Kidney (tissue), 14 donors: ENCODE measurements around the gene MAB21L2. TPM values are rescaled to one million over a fixed set of nuclear protein-coding genes. Genes with fewer than 3 reads are reported as not detected.
"Not testable (repeated sequence)": the region's sequence is repeated elsewhere in the genome, so short reads cannot be mapped to it uniquely, and the experiment has no call there.

Source experiments
- DNase-seq, 5 donors: peaks; one replicate each; pipeline ENCODE4 v3.0.0-alpha.2; 2013 to 2020
- FAIRE-seq: peaks from 2 replicates; lab custom pipeline; 2012; peaks lifted over from hg19 to GRCh38; lab: Jason Lieb, UNC
- H3K27ac ChIP-seq, 2 donors: one replicate each; pipeline ENCODE4 v1.7.0; 2013; ENCODE audit warnings: low read depth in 2 of 2, low read length in 2 of 2, inconsistent platforms in 1 of 2
- H3K27me3 ChIP-seq: one replicate; pipeline ENCODE4 v1.7.1; 2013; ENCODE audit warnings: low read length, inconsistent platforms; ENCODE audit not compliant: control insufficient read depth, insufficient read depth
- H3K36me3 ChIP-seq, 3 donors: one replicate each; pipeline versions ENCODE4 v1.7.0 to v1.7.1; 2013; ENCODE audit warnings: low read length in 3 of 3, control low read depth in 1 of 3, inconsistent platforms in 1 of 3; ENCODE audit not compliant: insufficient read depth in 3 of 3, control insufficient read depth in 2 of 3
- H3K4me1 ChIP-seq, 3 donors: one replicate each; pipeline versions ENCODE4 v1.7.0 to v1.7.1; 2013; ENCODE audit warnings: low read length in 3 of 3, inconsistent platforms in 1 of 3, low read depth in 1 of 3; ENCODE audit not compliant: control insufficient read depth in 2 of 3, insufficient read depth in 2 of 3
- H3K4me3 ChIP-seq, 3 donors: one replicate each; pipeline versions ENCODE4 v1.7.0 to v1.8.1; 2013; ENCODE audit warnings: low read length in 3 of 3, control low read depth in 1 of 3, inconsistent platforms in 1 of 3
- H3K9ac ChIP-seq, 3 donors: one replicate each; pipeline versions ENCODE4 v1.7.0 to v1.7.1; 2013; ENCODE audit warnings: low read length in 3 of 3, control low read depth in 1 of 3, inconsistent platforms in 1 of 3
- H3K9me3 ChIP-seq, 3 donors: one replicate each; pipeline versions ENCODE4 v1.7.0 to v1.7.1; 2013; ENCODE audit warnings: low read length in 3 of 3, control low read depth in 1 of 3, inconsistent platforms in 1 of 3; ENCODE audit not compliant: control insufficient read depth in 2 of 3, insufficient read depth in 1 of 3
- intact Hi-C: fragments of 100-400 bp; cut with DNase I; formaldehyde crosslinking; loops from one replicate; pipeline ENCODE4 v1.11.1; 2022
- polyA plus RNA-seq: library from polyadenylated mRNA; stranded (reverse); fragments of 350-450 nt; fragmentation: Illumina TruSeq; extraction: RNeasy Lipid Tissue Mini Kit (QIAGEN cat#74804); gene quantifications from one replicate; pipeline ENCODE4 v1.2.3, GENCODE V29; 2014; ENCODE audit warnings: low read depth, low replicate concordance; ENCODE audit not compliant: insufficient read depth
- total RNA-seq: library from RNA; stranded (reverse); fragmentation: NEBNext Ultra II Directional; extraction: Animal tissue kit (Norgen Biotek cat#: 25700); gene quantifications from one replicate; pipeline ENCODE4 v1.2.1, GENCODE V29; 2021
- TF ChIP-seq, protein P1 (sequence below): IDR thresholded peaks from 3 replicates; pipeline ENCODE4 v1.5.1; 2012; ENCODE audit warnings: mild to moderate bottlenecking, moderate library complexity, borderline replicate concordance; ENCODE audit not compliant: insufficient read depth; ENCODE audit errors: extremely low read depth
- donor health status: control.
- donor health status: control.
- donor health status: control.
- donor health status: control.
- donor health status: control.
- donor health status: DM: yes; HTN: yes; CAD: no.
- donor health status: Normal renal cell carcinoma (clear cell type).

MAB21L2 gene
- total and polyA plus RNA-seq, 2 donors from 2014 or later = 0.09 TPM; not detected in 1

DNA sequence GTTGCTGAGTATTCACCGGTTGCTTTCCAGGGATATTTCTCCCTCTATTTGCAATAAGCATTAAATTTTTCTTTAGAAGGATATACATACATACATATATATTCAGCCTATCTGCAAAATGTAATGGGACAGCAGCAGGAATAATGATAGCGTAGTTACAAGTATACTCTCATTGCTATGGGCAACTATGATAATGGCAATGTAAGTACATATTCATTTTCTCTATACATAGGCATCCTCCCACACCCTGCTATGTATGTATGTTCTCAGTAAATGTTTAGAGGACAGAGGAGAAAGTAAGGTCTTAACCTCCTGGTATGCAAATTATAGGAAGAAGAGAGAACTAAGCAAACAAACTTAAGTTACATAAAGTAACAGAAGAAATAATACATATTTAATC, 19.7 kb upstream of the MAB21L2 start:
- intact Hi-C loops = no loop called here
- H3K4me3 ChIP-seq = no peak overlapping the region
- H3K9me3 ChIP-seq = no peaks in the 10 kb centered on the region
- no peaks in the 10 kb centered on the region for H3K27me3 ChIP-seq
- no peak overlapping the region for H3K9ac ChIP-seq
- no peak for DNase-seq
- no peaks in the 10 kb centered on the region for H3K36me3 ChIP-seq
- FAIRE-seq = no peak
- H3K27ac ChIP-seq = no peak overlapping the region
- H3K4me1 ChIP-seq = no peaks in the 10 kb centered on the region
- TF ChIP-seq, protein P1, sequence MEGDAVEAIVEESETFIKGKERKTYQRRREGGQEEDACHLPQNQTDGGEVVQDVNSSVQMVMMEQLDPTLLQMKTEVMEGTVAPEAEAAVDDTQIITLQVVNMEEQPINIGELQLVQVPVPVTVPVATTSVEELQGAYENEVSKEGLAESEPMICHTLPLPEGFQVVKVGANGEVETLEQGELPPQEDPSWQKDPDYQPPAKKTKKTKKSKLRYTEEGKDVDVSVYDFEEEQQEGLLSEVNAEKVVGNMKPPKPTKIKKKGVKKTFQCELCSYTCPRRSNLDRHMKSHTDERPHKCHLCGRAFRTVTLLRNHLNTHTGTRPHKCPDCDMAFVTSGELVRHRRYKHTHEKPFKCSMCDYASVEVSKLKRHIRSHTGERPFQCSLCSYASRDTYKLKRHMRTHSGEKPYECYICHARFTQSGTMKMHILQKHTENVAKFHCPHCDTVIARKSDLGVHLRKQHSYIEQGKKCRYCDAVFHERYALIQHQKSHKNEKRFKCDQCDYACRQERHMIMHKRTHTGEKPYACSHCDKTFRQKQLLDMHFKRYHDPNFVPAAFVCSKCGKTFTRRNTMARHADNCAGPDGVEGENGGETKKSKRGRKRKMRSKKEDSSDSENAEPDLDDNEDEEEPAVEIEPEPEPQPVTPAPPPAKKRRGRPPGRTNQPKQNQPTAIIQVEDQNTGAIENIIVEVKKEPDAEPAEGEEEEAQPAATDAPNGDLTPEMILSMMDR = no peak

DNA sequence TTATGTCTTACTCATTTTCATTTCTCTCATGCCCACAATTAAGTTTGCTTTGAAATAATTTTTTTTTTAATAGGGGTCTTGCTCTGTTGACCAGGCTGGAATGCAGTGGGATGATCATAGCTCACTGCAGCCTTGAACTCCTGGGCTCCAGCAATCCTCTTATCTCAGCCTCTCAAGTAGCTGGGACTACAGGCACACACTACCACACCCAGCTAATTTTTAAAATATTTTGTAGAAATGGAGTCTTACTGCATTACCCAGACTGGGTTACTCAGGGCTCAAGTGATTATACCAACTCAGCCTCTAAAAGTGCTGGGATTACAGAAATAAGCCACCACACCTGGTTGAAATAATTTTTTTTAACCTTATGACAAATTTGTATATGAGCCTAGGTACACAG, 19.2 kb upstream of the MAB21L2 start:
- Histone ChIP-seq H3K9me3 (no peaks in the 10 kb centered on the region), H3K9ac (no peak overlapping the region), H3K36me3 (no peaks in the 10 kb centered on the region), H3K4me3 (no peak overlapping the region), H3K27ac (no peak overlapping the region), H3K4me1 (no peaks in the 10 kb centered on the region), H3K27me3 (no peaks in the 10 kb centered on the region)
- DNase-seq (no peak), FAIRE-seq (no peak)
- intact Hi-C loops = no loop called here
- TF ChIP-seq, protein P1 = no peak

DNA sequence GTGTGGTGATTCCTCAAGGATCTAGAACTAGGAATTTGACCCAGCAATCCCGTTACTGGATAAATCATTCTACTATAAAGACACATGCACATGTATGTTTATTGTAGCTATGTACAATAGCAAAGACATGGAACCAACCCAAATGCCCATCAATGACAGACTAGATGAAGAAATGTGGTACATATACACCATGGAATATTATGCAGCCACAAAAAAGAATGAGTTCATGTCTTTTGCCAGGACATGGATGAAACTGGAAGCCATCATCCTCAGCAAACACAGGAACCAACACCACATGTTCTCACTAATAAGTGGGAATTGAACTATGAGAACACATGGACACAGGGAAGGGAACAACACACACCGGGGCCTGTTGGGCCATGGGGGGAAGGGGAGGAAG, 17.0 kb upstream of the MAB21L2 start:
- DNase-seq = not testable (repeated sequence)

GRCh38 chr4:150567070-150567469, 14.9 kb upstream of the MAB21L2 start:
- Histone ChIP-seq H3K27me3 (no peaks in the 10 kb centered on the region), H3K4me1 (no peaks in the 10 kb centered on the region), H3K27ac (no peak overlapping the region), H3K9ac (no peak overlapping the region), H3K36me3 (no peaks in the 10 kb centered on the region), H3K9me3 (no peaks in the 10 kb centered on the region), H3K4me3 (no peak overlapping the region)
- DNase-seq = no peak
- peak; percentile 39 for FAIRE-seq
- TF ChIP-seq, protein P1 = no peak
- intact Hi-C loops = no loop called here

More for the DNA sequence above, 17.0 kb upstream of the MAB21L2 start:
- H3K9me3 ChIP-seq, H3K4me3 ChIP-seq, H3K27ac ChIP-seq, H3K4me1 ChIP-seq, H3K27me3 ChIP-seq, intact Hi-C loops, FAIRE-seq, H3K9ac ChIP-seq, H3K36me3 ChIP-seq: not testable (repeated sequence)
